ENCODE measurements around the gene TRA2A. TPM values are rescaled to one million over a fixed set of nuclear protein-coding genes. Genes with fewer than 3 reads are reported as not detected.

Gene TRA2A
- total and polyA plus RNA-seq, 2 of the 13 experiments (the other 11 are each of a cell fraction or from before 2014, with no cell fraction given), result 39.1 to 41.6 TPM

- H2AFZ ChIP-seq (ENCODE audit: low read length), result no peak overlapping the region
- 1% methylated on average over 8 of the region's 8 CpGs for WGBS (ENCODE audit: low lambda C conversion rate)
- peak overlapping the region; percentile 95 for H3K27ac ChIP-seq (ENCODE audit: extremely low read length, insufficient read depth, low read length)
- intact Hi-C loops (cut with micrococcal nuclease; ENCODE audit: unreplicated experiment), result loop anchor here (2.0 to 5.0 kb wide), 2 partner anchors 56 to 258 kb away; no protein-coding TSS in a partner anchor
- peak; percentile 53 for DNase-seq (ENCODE audit: low spot score)
- CTCF ChIA-PET (ENCODE audit: low intra/inter-chr PET ratio, low total read pairs), result no interaction called here
- H3K9ac ChIP-seq (ENCODE audit: insufficient read depth, low read depth, low read length), result peak overlapping the region; percentile 100
- peaks cover 52% of the 10 kb centered on the region for H3K4me1 ChIP-seq (ENCODE audit: insufficient read depth, low read length)
- POLR2A ChIA-PET, result interaction anchor here (0.8 to 1.1 kb wide), 2 partner anchors 56 to 62 kb away, joined by 3 to 4 read pairs; no protein-coding TSS in a partner anchor
- H3K36me3 ChIP-seq (replicated peaks in 1 of 2; ENCODE audit: control insufficient read depth in 1 of 2, insufficient read depth in 2 of 2, low read length in 2 of 2), result peaks cover 0 to 1% of the 10 kb centered on the region in 2 experiments; a peak in 1 of 5 replicates
- no peak for FAIRE-seq
- H3K27me3 ChIP-seq (ENCODE audit: control insufficient read depth in 1 of 2, insufficient read depth in 2 of 2, low read length in 2 of 2), result no peaks in the 10 kb centered on the region; a peak in 1 of 5 replicates
- in situ Hi-C loops (cut with HindIII; ENCODE audit: extremely low pct_ligation_motif_present, low pct_unique_long_range_greater_than_20kb), result no loop called here
- no peaks in the 10 kb centered on the region for H3K9me3 ChIP-seq (ENCODE audit: low read length)
- no peak for ATAC-seq
- H3K79me2 ChIP-seq (ENCODE audit: insufficient read depth, low read length), result peaks cover 65% of the 10 kb centered on the region
- peak overlapping the region; percentile 73 to 98 (median 98); a peak in 5 of 6 replicates for H3K4me3 ChIP-seq (replicated peaks in 1 of 3; ENCODE audit: insufficient read depth in 1 of 3, low read depth in 2 of 3, low read length in 3 of 3)
- peaks cover 59% of the 10 kb centered on the region for H4K20me1 ChIP-seq (ENCODE audit: insufficient read depth, low read length)
- BruUV-seq (replicated peaks), result no TSS peak
- peak overlapping the region; percentile 75 for H3K4me2 ChIP-seq (ENCODE audit: low read depth, low read length)
- no peak for TF ChIP-seq ZSCAN30 (CRISPR knock-in tag; IDR thresholded peaks at IDR 0.05)
- no peak for TF ChIP-seq ZNF280D (CRISPR knock-in tag; IDR thresholded peaks at IDR 0.05)
- no peak for TF ChIP-seq FOXA1 (IDR thresholded peaks at IDR 0.05)
- no peak for TF ChIP-seq FOXA1 (CRISPR knock-in tag; IDR thresholded peaks at IDR 0.05)
- TF ChIP-seq ZNF160 (CRISPR knock-in tag; IDR thresholded peaks at IDR 0.05), result no peak
- no peak for TF ChIP-seq ZNF704 (CRISPR knock-in tag; IDR thresholded peaks at IDR 0.05; ENCODE audit: borderline replicate concordance)
- TF ChIP-seq ZFP82 (CRISPR knock-in tag; IDR thresholded peaks at IDR 0.05; ENCODE audit: borderline replicate concordance), result no peak
- no peak for TF ChIP-seq ZNF280B (CRISPR knock-in tag; IDR thresholded peaks at IDR 0.05; ENCODE audit: borderline replicate concordance)
- TF ChIP-seq JDP2 (CRISPR knock-in tag; IDR thresholded peaks at IDR 0.05; ENCODE audit: borderline replicate concordance), result no peak
- TF ChIP-seq ZNF687 (CRISPR knock-in tag; IDR thresholded peaks at IDR 0.05), result no peak
- no peak for TF ChIP-seq ZBTB37 (CRISPR knock-in tag; IDR thresholded peaks at IDR 0.05)
- no peak for TF ChIP-seq CENPX (CRISPR knock-in tag; IDR thresholded peaks at IDR 0.05)
- TF ChIP-seq GATA4 (IDR thresholded peaks at IDR 0.05; ENCODE audit: borderline replicate concordance, low read depth), result no peak
These were observed 1.4 kb downstream of the TRA2A start for GRCh38 chr7:23530405-23530804.

Measured in HepG2 (cell line).